ENCODE data around the gene IFITM2.

DNA sequence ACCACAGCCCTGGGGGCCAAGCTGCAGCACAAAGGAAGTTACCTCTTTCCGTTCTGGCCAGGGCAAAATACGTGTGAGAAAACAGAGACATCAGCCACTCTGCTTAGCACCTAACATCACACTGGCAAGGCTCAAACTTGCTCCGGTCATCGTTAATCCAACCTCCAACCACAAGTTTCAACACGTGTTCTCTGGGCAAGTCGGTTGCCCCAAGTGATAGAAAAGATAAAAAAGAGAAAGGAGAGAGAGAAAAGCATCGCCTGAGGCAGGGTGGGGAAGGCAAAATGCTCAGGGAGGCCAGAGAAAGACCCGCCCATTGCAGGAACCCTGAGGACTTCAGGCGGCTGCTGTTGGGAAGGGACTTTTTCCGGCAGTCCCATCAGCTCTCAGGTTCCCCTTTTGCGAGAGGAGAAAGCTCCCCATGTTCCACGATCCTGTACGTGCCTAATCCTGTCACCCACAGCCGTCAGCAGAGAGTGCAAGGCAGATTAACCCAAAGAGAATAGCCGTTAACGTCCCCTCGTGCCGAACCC lies 43.2 kb downstream of the IFITM2 start:
- TF ChIP-seq, protein P1, sequence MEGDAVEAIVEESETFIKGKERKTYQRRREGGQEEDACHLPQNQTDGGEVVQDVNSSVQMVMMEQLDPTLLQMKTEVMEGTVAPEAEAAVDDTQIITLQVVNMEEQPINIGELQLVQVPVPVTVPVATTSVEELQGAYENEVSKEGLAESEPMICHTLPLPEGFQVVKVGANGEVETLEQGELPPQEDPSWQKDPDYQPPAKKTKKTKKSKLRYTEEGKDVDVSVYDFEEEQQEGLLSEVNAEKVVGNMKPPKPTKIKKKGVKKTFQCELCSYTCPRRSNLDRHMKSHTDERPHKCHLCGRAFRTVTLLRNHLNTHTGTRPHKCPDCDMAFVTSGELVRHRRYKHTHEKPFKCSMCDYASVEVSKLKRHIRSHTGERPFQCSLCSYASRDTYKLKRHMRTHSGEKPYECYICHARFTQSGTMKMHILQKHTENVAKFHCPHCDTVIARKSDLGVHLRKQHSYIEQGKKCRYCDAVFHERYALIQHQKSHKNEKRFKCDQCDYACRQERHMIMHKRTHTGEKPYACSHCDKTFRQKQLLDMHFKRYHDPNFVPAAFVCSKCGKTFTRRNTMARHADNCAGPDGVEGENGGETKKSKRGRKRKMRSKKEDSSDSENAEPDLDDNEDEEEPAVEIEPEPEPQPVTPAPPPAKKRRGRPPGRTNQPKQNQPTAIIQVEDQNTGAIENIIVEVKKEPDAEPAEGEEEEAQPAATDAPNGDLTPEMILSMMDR (conservative IDR thresholded peaks at IDR 0.05; ENCODE audit: low read depth in 2 of 2): no peak
- TF ChIP-seq POLR2AphosphoS5 (IDR thresholded peaks at IDR 0.05; ENCODE audit: low read depth) (no peak), EZH2 (IDR thresholded peaks at IDR 0.05; ENCODE audit: low read depth, unreplicated experiment) (no peak), EZH2phosphoT487 (IDR thresholded peaks at IDR 0.05; ENCODE audit: unreplicated experiment) (no peak), NANOG (IDR thresholded peaks at IDR 0.05; ENCODE audit: borderline replicate concordance) (no peak)
